HG02981 (cell line): ENCODE data around the gene KIF1A.

Experiments used
- ATAC-seq: cut with Tn5 transposase; IDR thresholded peaks from one replicate; pipeline ENCODE4 v1.9.1; 2021; ENCODE audit warnings: mild to moderate bottlenecking, moderate library complexity; ENCODE audit not compliant: unreplicated experiment

The KIF1A gene

GRCh38 chr2:240723851-240724250, 96.2 kb downstream of the KIF1A start:
- no peak for ATAC-seq

- ATAC-seq, result no peak
Observed at GRCh38 chr2:240722796-240723735, 97.0 kb downstream of the KIF1A start.

- no peak for ATAC-seq
Observed at GRCh38 chr2:240722376-240722775, 97.6 kb downstream of the KIF1A start.

GRCh38 chr2:240721596-240722180, 98.3 kb downstream of the KIF1A start:
- no peak for ATAC-seq

DNA sequence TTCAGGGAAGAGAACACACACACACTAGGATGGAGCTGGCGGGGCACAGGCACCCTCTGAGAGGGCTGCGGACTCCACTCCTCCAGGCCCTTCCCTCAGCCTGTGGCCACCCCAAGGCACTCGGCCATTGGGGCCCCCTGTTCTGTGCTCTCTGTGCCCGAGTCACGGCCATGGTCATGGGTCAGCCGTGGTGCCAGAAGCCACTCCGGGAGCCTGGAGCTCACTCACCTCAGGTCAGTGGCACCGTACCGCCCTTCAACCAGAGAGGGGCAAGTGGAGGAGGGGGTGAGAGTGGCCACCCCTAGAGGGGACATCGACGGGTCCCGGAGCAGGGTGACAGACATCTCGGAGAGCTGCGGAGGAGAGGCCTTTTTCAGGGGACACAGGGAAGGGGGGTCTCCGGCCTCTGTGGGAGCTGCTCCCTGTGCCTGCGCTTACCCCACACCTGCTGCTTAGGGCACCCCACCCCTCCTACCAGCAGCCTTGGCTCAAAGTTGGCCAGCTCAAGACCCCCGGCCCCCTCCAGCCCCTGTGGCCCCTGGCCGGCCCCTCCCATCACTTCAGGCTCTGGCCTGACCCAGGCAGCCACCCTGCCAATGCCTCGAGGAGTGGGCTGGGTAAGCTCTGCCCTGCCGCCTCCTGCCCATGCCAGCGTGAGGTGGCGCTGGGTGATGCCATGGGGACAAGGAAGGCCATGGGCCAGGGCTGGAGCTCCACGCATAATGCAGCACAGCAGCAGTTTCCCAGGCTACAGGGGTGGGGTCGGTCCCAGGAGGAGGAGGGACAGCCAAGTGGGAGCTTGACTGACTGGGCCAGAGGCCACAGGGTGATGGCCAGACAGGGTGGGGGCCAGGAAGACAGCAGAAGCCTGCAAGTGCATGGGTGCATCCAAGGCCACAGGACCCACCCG, 99.1 kb downstream of the KIF1A start:
- ATAC-seq, result no peak

- no peak for ATAC-seq
Observed at GRCh38 chr2:240719676-240720545, 100.1 kb downstream of the KIF1A start.

DNA sequence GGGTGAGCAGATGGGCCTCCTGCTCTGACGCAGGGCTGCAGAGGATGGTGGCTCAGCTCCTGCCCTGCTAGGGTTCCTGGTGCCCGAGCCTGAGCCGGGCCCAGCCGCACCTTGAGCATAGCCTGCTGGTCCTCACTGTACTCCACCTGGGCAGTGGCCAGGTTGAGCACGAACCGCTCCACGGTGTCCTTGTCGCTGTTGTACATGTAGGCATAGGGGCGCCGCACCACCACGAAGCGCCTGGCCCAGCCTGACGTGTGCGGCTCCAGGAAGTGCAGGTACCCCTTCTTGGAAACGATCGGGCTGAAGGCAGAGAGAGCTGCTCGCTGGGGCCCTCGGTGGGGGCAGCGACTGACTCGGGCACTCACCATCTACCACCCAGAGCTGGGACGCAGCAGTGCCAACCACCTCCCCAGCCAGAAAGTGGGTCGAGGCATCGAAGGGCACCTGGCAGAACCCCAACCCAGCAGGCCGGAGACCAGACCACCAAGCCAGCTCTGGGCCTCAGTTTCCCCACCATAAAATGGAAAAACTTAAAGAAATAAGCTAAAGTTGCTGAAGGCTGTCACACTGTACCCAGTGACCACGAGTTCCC, 101.0 kb downstream of the KIF1A start:
- no peak for ATAC-seq

GRCh38 chr2:240717681-240718581, 102.1 kb downstream of the KIF1A start:
- no peak for ATAC-seq

GRCh38 chr2:240717181-240717641, 102.8 kb downstream of the KIF1A start:
- no peak for ATAC-seq

DNA sequence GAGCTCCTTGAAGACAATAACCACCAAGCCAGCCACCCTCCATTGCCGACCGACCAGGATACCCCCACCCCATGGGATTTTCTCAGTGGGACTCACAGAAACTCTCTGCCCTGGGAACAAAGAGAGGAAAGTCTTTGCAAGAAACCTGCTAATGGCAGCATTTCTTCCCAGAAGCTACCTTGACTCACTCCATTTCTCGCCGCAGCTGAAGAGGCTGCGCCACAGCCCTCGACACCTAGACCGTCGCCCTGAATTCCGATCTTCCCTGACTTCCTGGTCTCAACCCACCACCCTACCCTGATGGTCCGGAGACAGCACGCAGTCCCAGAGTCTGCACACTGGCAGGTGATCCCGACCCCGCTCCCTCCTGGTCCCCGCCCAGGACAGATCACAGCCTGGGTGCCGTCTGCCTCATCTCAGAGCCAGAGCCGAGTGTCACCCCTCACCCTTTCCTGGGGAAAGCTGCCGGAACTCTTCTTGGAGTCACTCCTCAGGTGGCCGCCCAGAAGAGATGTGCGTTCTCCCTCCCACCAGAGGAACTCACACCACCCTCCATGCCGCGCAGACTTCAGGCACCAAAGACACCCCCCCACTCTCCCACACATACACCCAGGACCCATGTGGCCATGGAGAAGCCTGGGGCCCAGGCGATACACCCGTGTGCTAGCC, 103.8 kb downstream of the KIF1A start:
- no peak for ATAC-seq

DNA sequence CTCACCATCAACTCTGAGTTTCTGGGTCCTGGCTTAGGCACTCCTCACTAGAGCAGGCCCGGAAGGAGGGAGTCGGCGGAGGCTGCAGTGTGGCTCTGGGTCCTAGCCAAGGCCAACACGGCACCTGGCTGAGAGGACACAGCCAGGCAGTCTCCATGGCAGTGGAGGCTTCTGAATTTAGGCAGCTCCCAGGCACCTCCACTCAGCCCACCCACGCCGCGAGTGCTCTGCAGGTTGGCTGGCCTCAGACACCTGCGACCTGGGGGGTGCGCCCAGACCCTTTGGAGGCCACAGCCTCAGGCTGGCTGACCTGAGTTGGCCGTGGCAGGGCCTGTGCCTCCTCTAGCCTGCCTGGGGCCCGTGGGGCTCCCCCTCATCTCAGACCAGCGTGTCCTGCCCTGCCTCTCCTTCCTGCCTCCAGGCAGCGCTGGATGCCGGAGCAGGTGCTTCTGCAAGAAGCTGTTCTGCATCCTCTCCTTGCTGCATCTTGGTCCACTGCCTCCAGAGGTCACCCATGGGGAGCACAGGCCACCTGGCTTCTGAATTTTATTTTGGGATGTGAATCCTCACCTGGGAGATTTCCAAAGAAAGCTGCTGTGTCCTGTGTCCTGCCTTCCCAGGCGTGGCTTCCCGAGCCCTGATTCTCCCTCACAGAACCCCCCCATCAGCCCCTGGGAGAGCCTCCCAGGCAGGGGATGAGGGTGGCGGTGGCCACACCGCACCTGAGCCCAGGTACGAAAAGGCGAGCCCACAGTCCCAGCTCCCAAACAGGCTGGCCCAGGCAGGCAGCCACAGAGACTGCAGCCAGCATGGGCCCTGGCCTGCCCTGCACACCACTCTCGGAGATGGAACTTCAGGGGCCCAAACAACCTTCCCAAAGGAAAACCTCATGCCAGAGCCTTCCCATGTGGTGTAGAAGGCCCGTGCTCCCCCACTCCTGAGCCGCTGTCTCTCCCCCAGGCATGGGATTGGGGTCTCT, 105.0 kb downstream of the KIF1A start:
- no peak for ATAC-seq

DNA sequence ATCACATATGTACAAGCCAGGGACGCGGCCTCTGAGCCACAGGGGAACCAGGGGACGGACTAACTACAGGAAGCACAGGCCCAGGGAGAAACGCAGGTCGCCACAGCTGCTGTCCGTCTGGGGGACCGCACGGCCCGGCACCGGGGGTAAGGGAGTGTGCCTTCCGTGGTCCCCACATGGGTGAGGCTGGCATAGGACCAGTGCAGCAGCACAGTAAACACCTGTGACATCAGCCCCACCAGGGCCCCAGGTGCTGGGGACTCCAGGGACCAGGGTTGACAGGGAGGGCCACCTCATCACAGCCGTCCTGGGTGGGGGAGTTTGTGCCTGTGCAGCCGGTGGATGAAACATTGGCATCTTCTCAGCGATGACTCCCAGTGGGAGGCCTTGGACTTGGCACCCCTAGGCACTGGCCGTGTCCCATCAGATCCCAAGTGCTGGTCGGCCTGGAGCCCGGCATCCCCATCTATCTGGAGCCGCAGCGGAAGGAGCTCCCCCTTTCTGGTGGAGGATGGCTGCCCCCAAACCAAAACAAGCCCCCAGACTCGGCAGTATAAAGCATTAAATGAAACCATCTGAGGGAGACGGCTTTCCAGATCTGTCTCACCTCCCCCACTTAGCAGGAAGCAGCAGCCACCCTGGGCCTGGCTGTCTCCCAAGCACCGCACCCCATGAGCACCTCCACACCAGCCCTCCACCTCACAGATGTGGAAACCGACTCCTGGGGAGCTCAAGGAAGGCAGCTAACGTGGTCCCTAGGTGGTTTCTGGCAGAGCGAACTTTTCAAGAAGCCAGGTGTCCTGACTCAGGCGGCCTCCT, 105.9 kb downstream of the KIF1A start:
- ATAC-seq, result no peak

DNA sequence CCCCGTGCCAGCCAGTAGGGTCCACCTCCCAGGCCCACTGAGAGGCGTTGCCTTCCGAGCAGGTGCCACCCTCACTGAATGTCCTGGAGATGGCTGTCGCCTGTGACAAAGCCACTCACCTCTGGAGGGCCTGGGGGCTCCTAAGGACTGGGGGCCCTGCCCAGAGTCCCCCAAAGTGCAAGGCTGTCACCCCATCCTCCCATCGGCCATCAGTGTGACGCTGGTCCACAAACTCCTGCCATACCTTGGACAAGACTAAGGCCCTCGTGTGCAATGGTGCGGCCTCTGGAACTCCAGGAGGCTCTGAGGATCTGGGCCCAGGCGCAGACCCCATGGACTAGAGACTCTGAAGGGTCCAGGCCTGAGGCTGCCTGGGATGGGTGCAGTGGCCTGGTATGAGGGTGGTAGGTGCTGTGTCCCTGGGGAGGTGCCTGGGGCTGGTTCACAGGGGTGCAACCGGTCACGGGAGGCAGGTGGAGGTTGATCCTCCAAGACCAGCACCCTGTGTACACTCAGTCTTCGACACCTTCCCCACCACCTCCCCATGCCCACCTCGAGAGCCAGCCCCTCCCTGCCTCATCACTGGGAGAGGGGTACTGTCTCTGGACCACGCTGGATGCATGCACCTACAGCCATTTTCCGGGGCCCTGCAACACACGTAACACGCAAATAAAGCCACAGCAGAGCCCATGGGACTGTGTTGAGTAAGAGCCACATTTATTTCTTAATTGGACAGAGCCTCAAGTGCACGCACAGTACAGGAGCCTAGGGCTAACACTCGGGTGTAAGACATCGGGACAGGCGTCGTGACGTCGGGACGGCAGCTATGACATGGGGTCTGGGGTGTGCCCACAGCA, 106.7 kb downstream of the KIF1A start:
- no peak for ATAC-seq

GRCh38 chr2:240712121-240712520, 107.9 kb downstream of the KIF1A start:
- no peak for ATAC-seq

DNA sequence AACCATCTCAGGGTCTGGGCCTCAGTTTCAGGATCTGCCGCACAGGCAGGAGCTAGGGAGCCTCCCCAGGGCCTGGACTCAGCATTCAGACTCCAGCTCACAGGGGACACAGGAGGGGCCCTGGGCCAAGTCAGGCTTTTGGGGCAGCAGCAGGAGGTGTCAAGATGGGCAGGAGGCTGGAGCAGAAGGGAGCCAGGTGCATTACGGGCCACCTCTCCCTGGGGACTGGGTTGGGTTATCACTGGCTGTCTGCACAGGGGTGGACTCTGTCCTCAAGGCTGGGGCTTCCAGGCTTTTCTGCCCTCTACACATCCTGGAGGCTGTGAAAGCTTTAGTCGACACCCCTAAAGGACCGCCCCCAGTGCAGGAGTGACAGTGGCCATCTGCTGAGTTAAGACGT, 108.3 kb downstream of the KIF1A start:
- no peak for ATAC-seq
